ENCODE data around the gene ARHGAP42.

DNA sequence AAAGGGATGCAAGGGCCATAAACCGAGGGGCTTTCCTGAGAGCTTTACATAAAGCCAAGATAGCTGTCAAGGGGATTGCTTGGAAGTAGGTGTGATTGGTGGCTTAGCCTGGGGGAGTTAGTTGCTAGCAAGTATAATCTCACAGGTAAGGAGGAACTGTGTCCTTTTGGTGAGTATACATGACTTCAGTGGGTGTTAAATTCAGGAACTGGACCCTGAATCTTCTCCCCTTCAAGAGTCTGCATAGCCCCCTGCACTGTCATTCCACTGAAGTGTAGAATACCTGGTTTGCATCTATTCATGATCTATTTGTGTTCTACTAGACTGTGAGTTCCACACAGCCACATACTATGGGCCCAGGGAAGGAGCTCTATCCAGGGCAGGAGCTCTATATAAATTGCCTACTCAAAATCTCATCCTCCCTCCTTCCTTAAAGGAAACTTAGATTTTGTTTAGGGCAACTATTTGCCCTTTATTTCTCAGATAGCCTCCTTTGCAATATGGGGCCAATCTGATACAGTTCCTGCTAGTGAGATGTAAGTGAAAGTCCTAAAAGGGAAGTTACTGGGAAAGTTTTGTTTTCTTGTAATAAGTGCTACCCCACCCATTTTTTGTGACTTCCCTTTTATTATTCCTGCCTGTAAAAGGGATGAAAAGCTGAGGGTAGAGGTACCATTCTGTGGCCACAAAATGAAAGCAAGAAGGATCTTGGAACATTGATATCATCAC, 322.0 kb downstream of the ARHGAP42 start:
- TF ChIP-seq, protein P1, sequence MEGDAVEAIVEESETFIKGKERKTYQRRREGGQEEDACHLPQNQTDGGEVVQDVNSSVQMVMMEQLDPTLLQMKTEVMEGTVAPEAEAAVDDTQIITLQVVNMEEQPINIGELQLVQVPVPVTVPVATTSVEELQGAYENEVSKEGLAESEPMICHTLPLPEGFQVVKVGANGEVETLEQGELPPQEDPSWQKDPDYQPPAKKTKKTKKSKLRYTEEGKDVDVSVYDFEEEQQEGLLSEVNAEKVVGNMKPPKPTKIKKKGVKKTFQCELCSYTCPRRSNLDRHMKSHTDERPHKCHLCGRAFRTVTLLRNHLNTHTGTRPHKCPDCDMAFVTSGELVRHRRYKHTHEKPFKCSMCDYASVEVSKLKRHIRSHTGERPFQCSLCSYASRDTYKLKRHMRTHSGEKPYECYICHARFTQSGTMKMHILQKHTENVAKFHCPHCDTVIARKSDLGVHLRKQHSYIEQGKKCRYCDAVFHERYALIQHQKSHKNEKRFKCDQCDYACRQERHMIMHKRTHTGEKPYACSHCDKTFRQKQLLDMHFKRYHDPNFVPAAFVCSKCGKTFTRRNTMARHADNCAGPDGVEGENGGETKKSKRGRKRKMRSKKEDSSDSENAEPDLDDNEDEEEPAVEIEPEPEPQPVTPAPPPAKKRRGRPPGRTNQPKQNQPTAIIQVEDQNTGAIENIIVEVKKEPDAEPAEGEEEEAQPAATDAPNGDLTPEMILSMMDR (conservative IDR thresholded peaks at IDR 0.05; ENCODE audit: low read depth, low read length): no peak
- TF ChIP-seq RCOR1 (IDR thresholded peaks at IDR 0.05; ENCODE audit: insufficient replicate concordance, low read length): no peak

Data from IMR-90 (cell line).